NCI-H1092 treated with DMSO at 0.1 percent for 48 hours (cell line): ENCODE measurements around the gene APOD.
"Not testable (repeated sequence)": the region's sequence is repeated elsewhere in the genome, so short reads cannot be mapped to it uniquely, and the experiment has no call there.

Experiments
- DNase-seq: peaks from one replicate; lab custom pipeline; 2025; lab: John Stamatoyannopoulos, UW

The APOD gene

DNA sequence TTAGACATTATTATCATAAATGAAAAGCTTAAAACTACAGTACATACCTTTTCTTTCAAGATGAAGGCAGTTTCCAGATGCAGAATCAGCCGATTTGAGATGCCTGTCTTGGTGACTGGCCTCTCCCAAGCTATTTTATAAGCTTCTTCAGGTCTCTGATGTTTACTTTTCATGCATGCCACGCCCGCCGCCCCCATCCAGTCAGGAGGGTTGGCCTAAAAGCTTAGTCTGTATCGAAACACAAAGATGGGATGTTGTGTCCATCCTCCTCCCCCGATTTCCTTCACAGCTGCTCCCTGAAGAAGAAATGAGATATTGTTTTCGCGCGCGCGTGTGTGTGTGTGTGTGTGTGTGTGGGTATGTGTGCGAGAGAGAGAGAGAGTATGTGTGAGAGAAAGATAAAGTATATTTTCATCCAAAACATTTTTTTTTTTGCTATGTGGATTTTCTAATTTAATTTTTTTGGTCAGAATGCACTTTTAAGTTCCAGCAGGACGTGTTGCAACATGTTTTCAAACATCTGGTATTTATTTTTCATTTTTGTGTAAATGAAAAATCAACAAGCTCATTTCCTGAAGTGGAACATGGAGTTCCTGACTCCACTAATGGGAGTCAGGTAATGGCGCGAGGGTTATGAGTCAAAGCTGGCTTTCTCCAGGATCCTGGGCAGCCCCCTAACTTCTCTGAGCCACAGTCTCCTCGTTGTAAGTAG, at the start of gene APOD:
APOD (minus strand) TSS at position 110 of the 712 bp plus-strand sequence. CDS start 4,479 bp downstream, outside the sequence.
- no peak for DNase-seq

DNA sequence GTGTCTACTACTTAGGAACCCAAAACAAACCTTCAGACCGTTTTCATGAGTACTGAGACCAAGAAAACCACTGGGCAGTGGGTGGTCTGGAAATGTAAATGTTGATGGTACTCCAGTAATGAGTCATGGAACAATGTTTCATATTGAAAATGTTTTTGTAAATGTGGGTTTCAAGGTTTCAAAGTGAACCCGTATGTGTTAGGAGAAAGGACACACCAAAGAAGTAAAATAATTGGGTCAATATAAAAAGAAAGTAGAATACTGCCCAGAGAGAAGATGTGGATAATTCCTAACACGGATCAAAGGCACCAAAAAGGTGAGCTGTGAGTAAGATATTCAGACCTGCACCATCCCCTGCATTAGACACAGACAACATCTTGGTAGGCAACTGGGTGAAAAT, 49.6 kb upstream of the APOD start:
- DNase-seq, result not testable (repeated sequence)

DNA sequence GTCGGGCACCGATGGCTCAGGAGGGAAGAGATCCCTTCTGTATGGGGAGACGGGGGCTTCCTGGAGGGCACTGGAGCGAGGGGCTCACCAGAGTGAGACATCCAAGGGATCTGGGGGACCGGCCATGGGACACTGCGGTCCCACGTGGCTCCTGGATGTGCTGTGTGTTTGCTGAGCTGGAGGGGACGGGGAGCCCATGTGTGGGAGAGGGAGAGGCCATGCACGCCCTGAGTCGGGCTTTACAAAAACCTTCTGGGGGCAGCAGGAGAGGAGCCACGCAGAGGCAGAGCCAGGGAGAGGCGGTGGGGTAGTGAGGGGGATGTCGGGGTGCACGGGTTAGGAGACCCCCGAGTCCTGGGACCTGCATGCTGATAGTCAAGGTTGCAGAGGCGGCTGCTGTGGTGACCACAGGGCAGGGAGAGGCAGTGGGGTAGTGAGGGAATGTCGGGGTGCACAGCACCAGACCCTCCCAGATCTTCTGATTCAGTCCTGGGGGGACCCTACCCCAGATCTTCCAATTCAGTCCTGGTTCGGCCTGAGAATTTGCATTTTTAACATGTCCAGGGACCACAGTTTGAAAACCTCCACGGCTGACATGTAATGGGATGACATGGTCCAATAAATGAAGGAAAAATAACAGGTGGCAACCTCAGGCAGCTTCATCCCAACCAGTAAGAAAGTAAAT, 48.9 kb upstream of the APOD start:
- not testable (repeated sequence) for DNase-seq

DNA sequence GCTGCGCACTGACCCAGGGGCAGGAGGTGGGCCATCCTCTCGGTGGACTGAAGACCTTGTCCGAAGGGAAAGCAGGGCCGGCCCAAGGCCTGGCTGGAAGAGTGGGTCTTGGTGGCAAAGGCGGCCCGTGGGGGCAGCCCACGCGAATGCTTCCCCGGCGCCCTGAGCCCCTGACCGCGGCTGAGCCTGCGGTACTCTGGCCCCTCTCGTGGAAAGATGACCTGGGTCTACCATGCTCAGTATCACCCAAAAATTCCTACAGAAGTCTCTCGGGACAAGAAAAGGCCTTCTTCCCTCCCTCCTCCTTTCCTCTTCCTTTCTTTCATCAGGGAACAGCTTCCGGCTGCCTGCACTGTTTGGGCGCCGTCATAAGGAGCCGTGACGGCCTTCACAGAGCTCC, 48.3 kb upstream of the APOD start:
- DNase-seq, result not testable (repeated sequence)

DNA sequence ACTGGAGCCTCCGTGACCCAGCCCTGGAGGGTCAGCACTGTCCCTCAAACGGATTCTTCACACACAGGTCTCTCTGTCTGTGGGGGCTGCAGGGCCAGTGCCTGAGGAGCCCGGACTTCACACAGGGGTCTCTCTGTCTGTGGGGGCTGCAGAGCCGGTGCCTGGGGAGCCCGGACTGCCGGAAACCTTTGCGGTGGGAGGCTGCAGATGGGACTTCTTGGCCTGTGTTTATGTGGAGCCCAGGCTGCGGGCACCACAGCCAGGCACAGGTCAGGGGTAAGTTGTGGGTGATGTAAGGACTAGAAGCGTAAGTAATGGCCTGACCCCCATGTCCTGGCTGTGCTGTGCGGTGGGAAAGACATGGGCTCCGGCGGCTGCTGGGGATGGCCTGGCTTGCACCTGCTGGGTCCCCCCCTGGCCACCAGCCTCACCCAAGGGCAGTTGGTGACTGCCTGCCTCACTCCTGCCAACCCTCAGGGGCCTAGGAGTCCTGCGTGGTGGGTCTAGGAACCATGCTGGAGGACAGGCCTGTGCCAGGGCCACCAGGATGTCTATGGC, 47.3 kb upstream of the APOD start:
- not testable (repeated sequence) for DNase-seq

DNA sequence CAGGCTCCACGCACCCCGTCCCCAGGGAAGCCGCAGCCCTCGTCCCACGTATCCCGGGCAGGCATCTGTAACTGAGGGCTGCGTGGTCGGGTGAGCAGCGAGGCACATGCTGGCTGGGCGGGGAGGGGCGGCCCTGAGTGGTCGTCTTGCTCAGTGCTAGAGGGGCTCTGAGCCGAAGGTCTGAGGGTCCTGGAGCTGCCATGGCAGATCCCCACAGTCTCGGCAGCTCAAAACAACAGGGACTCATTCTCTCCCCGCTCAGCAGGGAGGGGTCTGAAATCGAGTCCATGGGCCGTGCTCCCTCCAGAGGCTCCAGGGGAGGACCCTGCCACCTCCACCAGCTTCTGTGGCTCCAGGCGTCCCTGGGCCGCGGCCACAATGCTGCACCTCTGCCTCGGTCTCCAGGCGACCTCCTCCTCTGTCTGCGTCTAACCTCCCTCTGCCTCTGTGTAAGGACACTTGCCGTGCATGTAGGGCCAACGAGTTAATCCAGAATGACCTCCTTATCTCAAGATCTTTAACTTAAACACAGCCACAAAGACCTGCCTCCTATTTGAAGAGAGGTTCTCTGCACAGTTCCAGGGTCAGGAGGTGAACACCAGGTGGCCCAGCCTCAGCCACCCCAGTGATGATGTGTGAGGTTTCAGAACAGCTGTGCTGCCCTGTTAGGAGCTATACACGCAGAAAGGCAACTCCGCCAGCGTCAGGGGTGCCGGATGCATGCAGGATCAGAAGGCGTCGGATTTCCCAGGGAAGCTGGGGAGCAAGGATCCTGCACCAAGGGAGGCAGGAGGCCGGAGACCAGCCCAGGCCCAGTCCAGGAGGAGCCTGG, 46.6 kb upstream of the APOD start:
- not testable (repeated sequence) for DNase-seq

DNA sequence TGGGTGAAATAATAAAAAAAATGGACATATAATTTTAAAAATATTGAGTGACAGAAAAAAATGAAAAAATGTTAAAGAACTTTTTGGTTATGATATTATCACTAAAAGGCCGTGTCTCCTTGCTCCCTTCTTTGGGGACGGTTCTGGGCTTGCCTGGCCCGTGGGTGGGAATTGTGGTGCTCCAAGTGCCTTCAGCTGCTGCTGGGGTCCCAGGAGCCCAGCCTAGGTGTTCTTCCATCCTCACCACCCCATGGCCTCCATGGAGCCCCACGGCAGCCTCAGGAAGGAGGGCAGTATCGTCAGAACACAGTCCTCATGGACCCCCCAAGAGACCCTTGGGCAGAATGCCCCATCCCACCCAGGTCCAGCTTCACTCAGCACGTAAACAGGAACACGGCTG, 45.9 kb upstream of the APOD start:
- DNase-seq, result not testable (repeated sequence)

DNA sequence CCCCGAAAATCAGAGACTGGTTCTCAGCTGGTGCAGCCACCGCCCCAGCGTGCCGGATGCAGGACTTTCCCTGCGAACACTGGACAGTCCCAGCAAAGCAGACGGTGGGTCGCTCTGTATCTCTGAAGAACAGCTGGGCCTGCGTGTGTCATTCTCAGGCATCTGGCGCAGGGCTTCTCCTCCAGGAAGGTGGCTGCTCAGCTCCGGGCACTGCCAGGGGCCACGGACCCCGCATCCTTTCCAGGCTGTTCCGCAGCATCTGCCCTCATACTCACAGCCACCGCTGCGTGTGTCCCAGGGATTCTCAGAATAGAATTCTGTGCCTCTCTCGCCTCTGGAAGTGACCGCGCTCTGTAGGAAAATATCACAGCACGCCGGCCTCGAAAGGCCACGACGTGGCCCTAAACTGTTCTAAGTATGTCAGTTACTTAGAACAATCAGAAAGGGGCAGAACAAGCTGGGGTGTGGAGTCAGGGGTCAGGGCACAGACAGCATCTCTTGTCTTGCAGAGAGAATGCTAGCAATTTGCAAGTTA, 44.7 kb upstream of the APOD start:
- DNase-seq, result not testable (repeated sequence)

DNA sequence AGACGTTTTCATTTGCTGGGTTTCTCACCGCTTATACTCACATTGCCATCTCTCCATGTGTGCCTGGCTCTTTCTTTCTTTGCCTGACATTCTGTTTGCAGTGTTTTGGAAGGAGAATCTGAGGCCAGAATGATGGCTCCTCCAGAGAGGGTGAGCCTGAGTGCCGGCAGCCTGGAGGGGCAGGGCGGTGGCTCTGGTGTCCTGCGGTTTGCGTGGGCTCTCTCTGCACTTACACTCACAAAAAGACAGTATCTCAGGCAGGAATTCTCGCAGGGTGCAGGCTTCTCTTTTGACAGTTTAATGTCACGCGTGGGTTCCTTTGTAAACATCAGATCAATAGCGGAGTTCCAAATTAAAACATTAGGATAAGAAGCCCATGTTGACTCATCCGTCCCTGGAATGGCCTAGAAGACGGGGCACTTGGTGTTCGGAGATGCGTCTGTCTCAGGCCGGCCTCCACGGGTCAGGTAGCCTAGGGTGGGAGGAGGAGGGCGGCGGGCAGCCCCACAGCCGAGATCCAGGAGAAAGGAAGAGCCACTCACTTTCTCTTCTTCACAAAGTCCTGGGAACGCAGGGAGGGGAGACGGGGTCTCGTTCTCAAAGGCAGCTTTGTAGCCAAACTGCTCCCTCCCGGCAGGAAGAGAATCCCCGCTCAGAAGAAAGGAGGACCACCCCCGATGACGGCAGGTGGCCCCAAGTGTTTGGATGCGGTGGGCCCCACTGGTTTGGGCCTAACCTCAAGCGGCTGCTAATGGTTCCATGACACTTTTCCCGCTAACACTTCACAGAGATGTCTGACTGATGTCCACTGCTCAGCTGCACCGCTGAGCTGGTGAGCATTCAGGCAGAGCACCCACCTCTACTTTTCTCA, 44.0 kb upstream of the APOD start:
- DNase-seq, result not testable (repeated sequence)

DNA sequence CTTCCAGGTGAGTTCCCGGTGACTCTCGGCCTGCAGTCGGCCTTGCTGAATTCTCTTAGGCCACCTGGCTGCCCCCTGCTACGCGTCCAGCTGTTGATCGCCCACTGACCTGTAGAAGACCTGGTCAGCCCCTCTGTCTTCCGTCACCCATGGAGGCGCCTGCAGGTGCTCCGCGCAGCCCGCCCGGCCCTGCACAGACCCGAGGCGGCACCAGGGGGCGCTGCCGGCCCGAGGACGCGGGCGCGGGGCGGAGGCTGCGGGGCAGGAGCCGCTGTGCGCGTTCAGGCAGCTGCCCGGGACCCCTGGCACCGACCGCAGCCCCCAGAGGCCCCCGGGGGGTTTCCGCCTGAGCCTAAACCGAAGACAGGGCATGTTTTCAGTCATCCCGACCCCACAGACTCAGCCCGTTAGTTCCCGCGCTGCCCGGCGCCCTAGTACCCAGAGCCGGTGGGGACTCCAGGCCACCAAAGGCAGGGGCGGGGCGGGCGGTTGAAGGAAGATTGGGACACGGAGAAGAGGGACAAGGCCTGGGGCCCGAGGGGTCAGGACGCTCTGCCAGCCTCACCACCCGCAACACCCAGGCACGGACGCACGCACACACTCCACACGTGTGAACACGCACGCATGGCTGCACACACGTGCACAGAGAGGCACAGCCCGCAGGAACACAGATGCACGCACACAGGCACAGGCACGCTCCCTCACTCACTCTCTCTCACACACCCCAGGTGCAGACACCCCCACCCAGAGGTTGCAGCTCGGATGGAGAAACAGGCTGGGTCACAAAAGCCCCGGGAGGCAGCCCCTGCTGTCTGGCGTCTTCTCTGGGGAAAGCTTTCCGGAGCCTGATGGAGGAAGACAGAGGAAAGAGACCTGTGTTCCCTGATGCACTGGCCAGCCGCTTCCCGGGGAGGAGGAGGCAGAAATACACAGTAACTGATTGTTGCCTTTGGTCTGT, 41.1 kb upstream of the APOD start:
- DNase-seq, result not testable (repeated sequence)

DNA sequence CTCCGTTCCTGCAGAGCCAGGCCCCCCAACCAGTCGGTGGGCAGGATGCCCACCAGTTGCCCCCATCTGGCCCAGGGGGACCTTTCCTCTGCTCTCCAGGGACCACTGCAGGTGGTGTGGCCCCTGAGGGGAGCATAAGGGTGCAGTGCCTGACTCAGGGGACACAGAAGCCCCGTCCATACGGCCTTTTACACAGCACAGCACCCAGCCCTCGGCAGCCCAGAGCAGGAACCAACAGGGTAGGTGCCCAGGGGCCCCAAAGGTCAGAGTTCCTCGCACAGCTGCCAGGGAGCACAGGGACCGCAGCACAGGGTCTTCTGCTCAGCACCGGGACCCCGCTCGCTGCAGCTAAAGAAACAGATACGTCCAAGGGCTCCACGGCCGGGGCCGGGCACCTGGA, 40.4 kb upstream of the APOD start:
- not testable (repeated sequence) for DNase-seq

DNA sequence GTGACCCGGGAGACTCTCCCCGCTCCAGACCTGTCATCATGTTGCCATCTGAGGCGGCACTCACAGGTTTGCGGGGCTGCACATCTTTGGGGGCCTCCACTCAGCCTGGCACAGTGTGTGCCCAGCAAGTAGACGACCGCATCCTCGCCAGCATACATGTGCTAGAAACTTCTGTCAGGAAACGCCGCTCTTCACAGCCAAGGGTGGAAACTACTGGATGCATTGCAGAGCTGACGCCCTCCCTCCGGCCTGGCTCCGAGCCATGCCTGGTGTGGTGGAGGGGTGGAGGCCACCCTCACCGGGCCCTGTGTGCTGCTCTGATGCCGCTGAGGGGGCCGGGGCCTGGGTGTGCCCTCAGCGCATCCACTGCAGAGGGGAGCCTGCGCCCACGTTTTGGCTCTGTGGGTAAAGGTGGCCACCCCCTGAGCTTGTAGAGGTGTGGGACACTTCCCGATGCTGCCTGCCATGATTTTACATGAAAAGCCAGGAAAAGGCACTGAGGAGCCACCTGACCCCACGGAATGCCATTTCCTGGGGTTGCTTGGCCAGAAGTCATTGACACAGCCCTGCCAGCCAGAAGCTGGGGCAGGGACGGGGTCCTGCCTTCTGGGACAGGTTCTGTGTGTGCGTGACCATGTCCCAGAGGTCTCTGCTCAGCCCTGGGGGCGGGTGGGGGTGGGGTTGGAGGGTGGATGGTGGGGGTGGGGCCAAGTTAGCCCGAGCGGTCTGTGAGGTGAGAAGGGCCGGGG, 39.7 kb upstream of the APOD start:
- not testable (repeated sequence) for DNase-seq

DNA sequence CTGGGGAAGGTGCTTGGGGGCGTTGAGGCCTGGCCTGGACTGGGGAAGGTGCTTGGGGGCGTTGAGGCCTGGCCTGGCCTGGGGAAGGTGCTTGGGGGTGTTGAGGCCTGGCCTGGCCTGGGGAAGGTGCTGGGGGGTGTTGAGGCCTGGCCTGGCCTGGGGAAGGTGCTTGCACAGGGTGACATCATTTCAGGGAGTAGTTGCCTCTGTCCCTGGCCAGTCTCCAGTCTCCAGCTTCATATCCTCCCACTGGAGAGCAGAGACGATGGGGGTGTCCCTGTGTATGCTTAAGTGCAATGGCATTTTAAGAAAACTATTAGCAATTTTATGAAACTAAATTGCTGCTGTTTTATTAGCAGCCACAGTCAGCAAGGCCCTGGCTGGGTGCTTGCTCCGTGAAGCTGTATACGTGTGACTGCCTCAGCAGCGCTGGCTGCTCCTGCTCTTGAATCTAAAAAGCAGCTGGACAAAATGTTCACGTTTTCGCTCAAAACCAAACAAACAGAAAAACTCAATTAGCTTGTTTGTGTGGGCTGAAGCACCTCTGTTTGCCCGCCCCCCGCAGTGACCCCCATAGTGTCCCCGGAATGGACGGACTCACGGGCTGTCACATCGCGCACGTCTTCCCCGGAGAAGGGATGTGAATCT, 38.9 kb upstream of the APOD start:
- not testable (repeated sequence) for DNase-seq

DNA sequence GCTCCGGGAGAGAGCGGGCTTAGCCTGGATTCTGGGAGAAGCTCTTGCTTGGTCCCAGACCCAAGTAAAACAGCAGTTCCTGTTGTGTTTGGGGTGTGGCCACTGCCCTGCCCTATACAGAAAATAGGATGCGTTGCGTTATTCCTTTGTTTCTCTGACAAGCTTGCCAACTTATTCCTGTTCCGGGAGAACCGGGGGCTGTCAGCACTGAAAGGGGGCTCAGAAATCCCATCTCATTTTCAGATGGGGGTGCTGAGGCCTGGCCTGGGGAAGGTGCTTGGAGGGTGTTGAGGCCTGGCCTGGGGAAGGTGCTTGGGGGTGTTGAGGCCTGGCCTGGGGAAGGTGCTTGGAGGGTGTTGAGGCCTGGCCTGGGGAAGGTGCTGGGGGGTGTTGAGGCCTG, 38.3 kb upstream of the APOD start:
- DNase-seq, result not testable (repeated sequence)

DNA sequence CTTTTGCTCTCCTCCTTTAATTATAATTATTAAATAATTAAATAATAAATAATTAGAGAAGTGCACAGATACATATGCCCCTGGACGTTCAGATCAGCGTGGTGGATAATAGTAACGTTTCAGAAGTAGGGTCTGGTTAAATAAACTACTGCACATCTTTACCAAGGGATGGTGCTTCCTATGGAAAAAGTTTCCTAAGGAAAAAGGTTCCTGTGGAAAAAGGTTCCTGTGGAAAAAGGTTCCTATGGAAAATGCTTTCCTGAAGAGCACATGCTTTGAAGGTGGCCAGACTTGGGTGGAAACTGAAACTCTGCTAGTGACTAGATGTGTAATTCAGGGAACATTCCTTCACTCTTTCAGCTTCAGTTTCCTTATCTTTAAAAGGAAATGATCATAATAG, 37.4 kb upstream of the APOD start:
- DNase-seq, result not testable (repeated sequence)

DNA sequence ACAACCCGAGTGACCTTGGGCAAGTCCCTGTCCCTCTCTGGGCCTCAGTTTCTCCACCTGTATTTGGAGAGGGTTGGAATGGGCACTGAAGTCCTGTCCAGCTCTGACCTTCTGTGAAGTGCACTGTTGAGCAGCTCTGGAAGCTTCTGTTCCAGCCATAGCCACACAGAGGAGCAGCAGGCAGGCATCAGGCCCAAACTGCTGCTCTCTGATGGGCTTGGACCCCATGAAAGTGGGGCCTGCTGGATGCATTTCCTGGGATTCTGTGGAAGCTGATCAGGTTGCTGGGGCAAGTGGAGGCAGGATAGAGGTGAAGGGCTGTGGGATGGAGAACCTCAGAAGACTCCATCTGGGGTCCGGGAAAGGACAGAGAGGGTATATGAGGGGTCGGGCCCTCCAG, 36.7 kb upstream of the APOD start:
- not testable (repeated sequence) for DNase-seq

DNA sequence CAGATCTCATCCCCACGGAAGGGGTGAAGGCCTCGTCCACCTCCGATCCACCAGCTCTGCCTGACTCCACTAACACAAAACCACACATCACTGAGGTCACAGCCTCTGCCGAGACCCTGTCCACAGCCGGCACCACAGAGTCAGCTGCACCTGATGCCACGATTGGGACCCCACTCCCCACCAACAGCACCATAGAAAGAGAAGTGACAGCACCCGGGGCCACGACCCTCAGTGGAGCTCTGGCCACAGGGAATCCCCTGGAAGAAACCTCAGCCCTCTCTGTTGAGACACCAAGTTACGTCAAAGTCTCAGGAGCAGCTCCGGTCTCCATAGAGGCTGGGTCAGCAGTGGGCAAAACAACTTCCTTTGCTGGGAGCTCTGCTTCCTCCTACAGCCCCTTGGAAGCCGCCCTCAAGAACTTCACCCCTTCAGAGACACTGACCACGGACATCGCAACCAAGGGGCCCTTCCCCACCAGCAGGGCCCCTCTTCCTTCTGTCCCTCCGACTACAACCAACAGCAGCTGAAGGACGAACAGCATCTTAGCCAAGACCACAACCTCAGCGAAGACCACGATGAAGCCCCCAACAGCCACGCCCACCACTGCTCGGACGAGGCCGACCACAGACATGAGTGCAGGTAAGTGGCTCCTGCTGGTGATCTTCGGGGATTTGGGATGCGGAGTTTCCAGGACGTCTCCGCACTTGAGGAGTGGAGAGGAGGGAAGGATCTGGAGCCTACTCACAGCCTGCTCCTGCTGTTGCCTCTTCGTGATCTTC, 36.0 kb upstream of the APOD start:
- not testable (repeated sequence) for DNase-seq
